Neural progenitor cell (in vitro differentiated cells): ENCODE measurements around the gene MYPN. TPM values are rescaled to one million over a fixed set of nuclear protein-coding genes. Genes with fewer than 3 reads are reported as not detected.

Source experiments
- DNase-seq: peaks from one replicate; pipeline ENCODE4 v3.0.0-alpha.2; 2016; ENCODE audit warnings: low spot score
- H2AFZ ChIP-seq: fragments of 200-600 bp; sonication (generic); replicated peaks from 2 replicates; pipeline ENCODE4 v1.6.1; 2016; ENCODE audit warnings: antibody characterized with exemption
- H3F3A ChIP-seq: fragments of 200-600 bp; sonication (generic); 2 replicates; pipeline ENCODE4 v1.6.1; 2016; ENCODE audit warnings: antibody characterized with exemption, low read depth
- H3K27ac ChIP-seq: fragments of 200-600 bp; sonication (generic); 2 replicates; pipeline ENCODE4 v1.5.1; 2016; ENCODE audit warnings: mild to moderate bottlenecking
- H3K27me3 ChIP-seq: fragments of 200-600 bp; sonication (generic); 2 replicates; pipeline ENCODE4 v1.6.1; 2016; ENCODE audit warnings: mild to moderate bottlenecking, moderate library complexity
- H3K36me3 ChIP-seq: fragments of 200-600 bp; sonication (generic); 2 replicates; pipeline ENCODE4 v1.5.1; 2016
- H3K4me1 ChIP-seq: fragments of 200-600 bp; sonication (generic); 2 replicates; pipeline ENCODE4 v1.6.1; 2016; ENCODE audit warnings: mixed run types
- H3K4me2 ChIP-seq: fragments of 200-600 bp; sonication (generic); 2 replicates; pipeline ENCODE4 v1.6.1; 2016
- H3K4me3 ChIP-seq: fragments of 200-600 bp; sonication (generic); 2 replicates; pipeline ENCODE4 v1.5.1; 2016
- H3K79me2 ChIP-seq: fragments of 200-600 bp; sonication (generic); 2 replicates; pipeline ENCODE4 v1.6.1; 2016; ENCODE audit warnings: low read depth
- H3K9ac ChIP-seq: fragments of 200-600 bp; sonication (generic); 2 replicates; pipeline ENCODE4 v1.6.1; 2016
- H3K9me3 ChIP-seq: fragments of 200-600 bp; sonication (generic); 2 replicates; pipeline ENCODE4 v1.5.1; 2016; ENCODE audit warnings: low read depth
- H4K20me1 ChIP-seq: fragments of 200-600 bp; sonication (generic); 2 replicates; pipeline ENCODE4 v1.6.1; 2016; ENCODE audit warnings: low read depth
- H3K27ac Mint-ChIP-seq: 3 replicates; pipeline ENCODE4 v1.8.0; 2021; ENCODE audit warnings: mixed read lengths
- H3K27me3 Mint-ChIP-seq: 2 replicates; pipeline ENCODE4 v1.8.0; 2022; ENCODE audit warnings: low read depth, mild to moderate bottlenecking, inconsistent platforms, moderate library complexity, mixed read lengths; ENCODE audit not compliant: insufficient read depth
- H3K36me3 Mint-ChIP-seq: 3 replicates; pipeline ENCODE4 v1.8.0; 2021; ENCODE audit warnings: mixed read lengths
- H3K4me1 Mint-ChIP-seq: 3 replicates; pipeline ENCODE4 v1.8.0; 2021; ENCODE audit warnings: mixed read lengths
- H3K4me3 Mint-ChIP-seq: 3 replicates; pipeline ENCODE4 v1.8.0; 2021; ENCODE audit warnings: mild to moderate bottlenecking, moderate library complexity, mixed read lengths
- H3K9me3 Mint-ChIP-seq: 3 replicates; pipeline ENCODE4 v1.8.0; 2020; ENCODE audit warnings: mixed read lengths
- EZH2 ChIP-seq: fragments of 200-600 bp; sonication (generic); IDR thresholded peaks from 2 replicates; pipeline ENCODE4 v1.6.1; 2017; ENCODE audit warnings: antibody characterized with exemption, mild to moderate bottlenecking, moderate library complexity
- EZH2phosphoT487 ChIP-seq: fragments of 200-600 bp; sonication (generic); IDR thresholded peaks from 2 replicates; pipeline ENCODE4 v1.6.1; 2017; ENCODE audit warnings: antibody characterized with exemption
- total RNA-seq: library from RNA; depleted of rRNA; stranded (reverse); fragments of >200 nt; gene quantifications from 2 replicates; pipeline ENCODE4 v1.2.3, GENCODE V29; 2015; ENCODE audit warnings: low replicate concordance
- TF ChIP-seq, protein P1 (sequence below): fragments of 200-600 bp; sonication (generic); IDR thresholded peaks from 2 replicates; pipeline ENCODE4 v1.5.1; 2017; ENCODE audit warnings: antibody characterized with exemption, mild to moderate bottlenecking

The MYPN gene
- total RNA-seq, 1 donor from 2014 or later: not detected

DNA sequence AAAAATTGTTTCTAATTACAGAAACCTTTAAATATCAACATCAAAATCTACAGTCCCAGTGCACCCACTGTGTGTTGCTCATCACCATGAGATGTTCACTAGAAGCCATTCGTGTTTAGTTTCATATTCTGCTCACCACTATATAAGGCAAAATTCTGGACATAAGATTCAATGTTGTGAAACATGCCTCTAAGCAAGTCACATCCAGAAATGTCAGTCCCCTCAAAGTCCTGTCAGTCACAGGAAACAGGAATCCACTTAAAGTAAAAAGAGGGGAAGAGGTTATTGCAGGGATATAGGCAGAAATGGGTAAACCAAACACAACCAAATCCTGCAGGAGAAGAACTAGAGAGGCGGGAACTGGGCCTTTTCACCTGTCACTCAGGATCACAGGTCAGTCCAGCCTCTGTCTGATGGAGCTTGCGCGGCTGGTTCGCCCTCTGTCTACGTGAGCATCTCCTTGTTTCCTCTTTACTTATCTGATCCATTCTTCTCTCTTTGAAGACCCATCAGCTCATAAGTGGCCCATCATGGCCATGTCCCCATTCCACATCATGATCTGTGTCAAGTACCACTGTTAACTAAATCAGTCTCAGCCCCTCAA lies 58.4 kb downstream of the MYPN start:
- H3K4me1 Mint-ChIP-seq: no peaks in the 10 kb centered on the region
- Histone ChIP-seq H3K27ac (no peak overlapping the region), H2AFZ (peak overlapping the region; percentile 42), H3K4me2 (no peak overlapping the region), H3K9ac (no peak overlapping the region), H3K9me3 (no peaks in the 10 kb centered on the region), H3K4me3 (no peak overlapping the region), H4K20me1 (no peaks in the 10 kb centered on the region), H3F3A (no peaks in the 10 kb centered on the region), H3K36me3 (no peaks in the 10 kb centered on the region), H3K79me2 (no peaks in the 10 kb centered on the region), H3K27me3 (no peaks in the 10 kb centered on the region), H3K4me1 (no peaks in the 10 kb centered on the region)
- no peak for TF ChIP-seq EZH2
- TF ChIP-seq, protein P1, sequence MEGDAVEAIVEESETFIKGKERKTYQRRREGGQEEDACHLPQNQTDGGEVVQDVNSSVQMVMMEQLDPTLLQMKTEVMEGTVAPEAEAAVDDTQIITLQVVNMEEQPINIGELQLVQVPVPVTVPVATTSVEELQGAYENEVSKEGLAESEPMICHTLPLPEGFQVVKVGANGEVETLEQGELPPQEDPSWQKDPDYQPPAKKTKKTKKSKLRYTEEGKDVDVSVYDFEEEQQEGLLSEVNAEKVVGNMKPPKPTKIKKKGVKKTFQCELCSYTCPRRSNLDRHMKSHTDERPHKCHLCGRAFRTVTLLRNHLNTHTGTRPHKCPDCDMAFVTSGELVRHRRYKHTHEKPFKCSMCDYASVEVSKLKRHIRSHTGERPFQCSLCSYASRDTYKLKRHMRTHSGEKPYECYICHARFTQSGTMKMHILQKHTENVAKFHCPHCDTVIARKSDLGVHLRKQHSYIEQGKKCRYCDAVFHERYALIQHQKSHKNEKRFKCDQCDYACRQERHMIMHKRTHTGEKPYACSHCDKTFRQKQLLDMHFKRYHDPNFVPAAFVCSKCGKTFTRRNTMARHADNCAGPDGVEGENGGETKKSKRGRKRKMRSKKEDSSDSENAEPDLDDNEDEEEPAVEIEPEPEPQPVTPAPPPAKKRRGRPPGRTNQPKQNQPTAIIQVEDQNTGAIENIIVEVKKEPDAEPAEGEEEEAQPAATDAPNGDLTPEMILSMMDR: no peak
- no peak for TF ChIP-seq EZH2phosphoT487
- peaks cover 2% of the 10 kb centered on the region for H3K27me3 Mint-ChIP-seq
- no peak overlapping the region for H3K4me3 Mint-ChIP-seq
- no peak for DNase-seq
- no peaks in the 10 kb centered on the region for H3K9me3 Mint-ChIP-seq
- H3K36me3 Mint-ChIP-seq: no peaks in the 10 kb centered on the region
- no peak overlapping the region for H3K27ac Mint-ChIP-seq

DNA sequence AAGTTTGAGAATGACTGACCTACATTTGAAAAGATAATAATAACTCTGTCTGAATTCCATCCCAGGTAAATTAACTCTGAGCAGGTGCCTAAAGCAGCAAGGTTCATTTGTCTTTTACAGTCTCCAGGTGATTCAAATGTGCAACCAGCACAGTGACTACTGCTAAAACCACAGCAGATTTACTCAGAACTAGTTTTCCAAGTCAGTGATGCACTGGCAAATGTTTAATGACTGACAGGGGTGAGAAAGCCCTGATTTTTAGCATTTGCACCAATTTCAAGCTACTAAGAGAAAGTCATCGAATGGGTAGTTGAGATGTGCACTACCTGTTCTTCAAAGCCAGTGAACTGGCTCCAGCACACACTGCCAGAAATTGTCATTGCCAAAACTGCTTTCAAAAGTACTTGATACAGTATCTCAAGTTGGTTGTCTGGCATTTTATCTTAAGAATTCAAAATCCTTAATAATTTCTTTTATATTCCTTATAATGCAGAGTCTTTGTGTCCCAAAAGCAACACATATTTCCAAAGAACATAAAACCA lies 62.3 kb downstream of the MYPN start:
- TF ChIP-seq EZH2phosphoT487 (no peak), EZH2 (no peak)
- TF ChIP-seq, protein P1: no peak
- Histone ChIP-seq H3K4me1 (no peaks in the 10 kb centered on the region), H3K4me3 (no peak overlapping the region), H3K27me3 (no peaks in the 10 kb centered on the region), H2AFZ (no peak overlapping the region), H3K27ac (no peak overlapping the region), H3K9me3 (no peaks in the 10 kb centered on the region), H3K9ac (no peak overlapping the region), H3K79me2 (no peaks in the 10 kb centered on the region), H3K4me2 (no peak overlapping the region), H3F3A (no peaks in the 10 kb centered on the region), H3K36me3 (no peaks in the 10 kb centered on the region), H4K20me1 (no peaks in the 10 kb centered on the region)
- H3K36me3 Mint-ChIP-seq: no peaks in the 10 kb centered on the region
- H3K4me1 Mint-ChIP-seq: no peaks in the 10 kb centered on the region
- no peak overlapping the region for H3K27ac Mint-ChIP-seq
- H3K27me3 Mint-ChIP-seq: peaks cover 2% of the 10 kb centered on the region
- no peak overlapping the region for H3K4me3 Mint-ChIP-seq
- no peak for DNase-seq
- H3K9me3 Mint-ChIP-seq: no peaks in the 10 kb centered on the region

DNA sequence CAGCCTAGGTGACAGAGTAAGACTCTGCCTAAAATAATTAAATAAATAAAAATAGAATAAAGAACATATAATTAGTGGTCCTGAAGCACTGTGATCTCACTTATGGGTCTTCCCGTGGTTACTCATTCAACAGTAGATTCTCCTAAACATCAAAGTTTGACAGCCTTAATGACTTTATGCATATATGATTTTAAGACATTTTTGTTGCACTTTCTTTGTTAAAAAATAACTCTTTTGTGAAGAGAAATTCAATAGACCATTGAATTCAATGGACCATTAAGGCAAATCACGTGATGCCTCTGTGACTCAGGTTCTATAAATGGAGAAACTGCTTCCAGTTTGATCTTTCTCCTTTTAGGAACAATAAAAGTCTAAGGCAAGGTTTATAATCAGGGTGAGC lies 63.0 kb downstream of the MYPN start:
- no peaks in the 10 kb centered on the region for H3K9me3 Mint-ChIP-seq
- H3K4me1 Mint-ChIP-seq: no peaks in the 10 kb centered on the region
- H3K4me3 ChIP-seq: no peak overlapping the region
- no peaks in the 10 kb centered on the region for H4K20me1 ChIP-seq
- no peak overlapping the region for H3K27ac Mint-ChIP-seq
- H3K4me2 ChIP-seq: no peak overlapping the region
- H3K9me3 ChIP-seq: no peaks in the 10 kb centered on the region
- H3K27me3 Mint-ChIP-seq: peaks cover 2% of the 10 kb centered on the region
- DNase-seq: no peak
- no peak overlapping the region for H2AFZ ChIP-seq
- no peaks in the 10 kb centered on the region for H3F3A ChIP-seq
- no peaks in the 10 kb centered on the region for H3K36me3 Mint-ChIP-seq
- H3K4me1 ChIP-seq: no peaks in the 10 kb centered on the region
- H3K79me2 ChIP-seq: no peaks in the 10 kb centered on the region
- H3K4me3 Mint-ChIP-seq: no peak overlapping the region
- TF ChIP-seq EZH2: no peak
- TF ChIP-seq, protein P1: no peak
- H3K27me3 ChIP-seq: no peaks in the 10 kb centered on the region
- H3K27ac ChIP-seq: no peak overlapping the region
- H3K36me3 ChIP-seq: no peaks in the 10 kb centered on the region
- no peak overlapping the region for H3K9ac ChIP-seq
